ENCODE data around the gene DLG2.

DLG2 gene

DNA sequence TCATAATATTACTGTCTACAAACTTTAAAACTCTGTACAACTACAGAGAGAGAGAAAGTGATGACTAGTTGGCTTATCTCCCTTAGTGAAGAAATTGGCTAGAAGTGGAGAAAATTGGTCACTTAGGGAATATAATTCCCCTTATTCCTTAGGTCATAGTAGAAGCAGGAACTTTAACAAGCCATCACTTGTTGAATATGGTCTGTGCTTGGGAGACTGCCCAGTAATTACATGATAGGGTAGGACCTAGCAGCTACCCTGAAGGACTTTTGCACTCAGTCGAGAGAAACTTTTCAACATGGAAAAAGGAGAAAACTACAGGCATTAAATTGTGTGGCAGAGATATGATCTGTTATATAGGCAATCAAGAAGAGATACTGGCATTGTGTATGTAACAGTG, 1764.5 kb downstream of the DLG2 start:
- no peak for DNase-seq

DNA sequence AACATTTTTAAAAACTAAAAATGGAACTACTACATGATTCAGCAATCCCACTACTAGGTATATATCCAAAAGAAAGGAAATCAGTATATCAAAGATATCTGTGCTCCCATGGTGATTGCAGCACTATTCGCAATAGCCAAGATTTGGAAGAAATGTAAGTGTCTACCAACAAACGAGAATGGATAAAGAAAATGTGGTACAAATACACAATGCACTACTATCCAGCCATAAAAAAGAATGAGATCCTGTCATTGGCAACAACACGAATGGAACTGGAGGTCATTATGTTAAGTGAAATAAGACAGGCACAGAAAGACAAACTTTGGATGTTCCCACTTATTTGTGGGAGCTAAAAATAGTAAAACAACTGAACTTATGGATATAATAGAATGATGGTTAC, 1765.1 kb downstream of the DLG2 start:
- no peak for DNase-seq

DNA sequence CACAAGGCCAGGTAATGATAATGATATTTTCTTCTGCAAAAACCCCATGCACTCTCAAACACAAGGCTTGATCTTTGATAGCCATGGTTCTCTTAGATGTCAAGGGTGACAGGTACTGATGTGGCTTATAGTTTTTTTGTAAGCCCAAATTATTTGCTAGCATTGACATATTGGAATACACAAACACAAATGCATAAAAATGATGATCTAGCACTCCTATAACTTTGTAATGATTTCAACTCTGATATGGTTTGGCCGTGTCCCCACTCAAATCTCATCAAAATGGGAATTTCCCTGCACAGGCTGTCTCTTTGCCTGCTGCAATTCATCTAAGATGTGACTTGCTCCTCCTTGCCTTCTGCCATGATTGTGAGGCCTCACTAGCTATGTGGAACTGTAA, 1768.5 kb downstream of the DLG2 start:
- no peak for DNase-seq

DNA sequence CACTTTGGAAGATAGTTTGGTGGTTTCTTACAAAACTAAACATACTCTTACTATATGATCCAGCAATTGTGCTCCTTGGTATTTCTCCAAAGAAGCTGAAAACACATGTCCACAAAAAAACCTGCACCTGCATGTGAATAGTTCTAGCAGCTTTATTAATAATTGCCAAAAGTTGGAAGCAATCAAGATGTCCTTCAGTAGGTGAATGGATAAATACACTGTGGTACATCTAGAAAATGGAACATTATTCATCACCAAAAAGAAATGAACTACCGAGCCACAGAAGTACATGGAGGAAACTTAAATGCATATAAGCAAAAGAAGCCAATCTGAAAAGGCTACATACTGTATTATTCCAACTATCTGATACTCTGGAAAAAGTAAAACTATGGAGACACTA, 1771.9 kb downstream of the DLG2 start:
- DNase-seq: no peak

DNA sequence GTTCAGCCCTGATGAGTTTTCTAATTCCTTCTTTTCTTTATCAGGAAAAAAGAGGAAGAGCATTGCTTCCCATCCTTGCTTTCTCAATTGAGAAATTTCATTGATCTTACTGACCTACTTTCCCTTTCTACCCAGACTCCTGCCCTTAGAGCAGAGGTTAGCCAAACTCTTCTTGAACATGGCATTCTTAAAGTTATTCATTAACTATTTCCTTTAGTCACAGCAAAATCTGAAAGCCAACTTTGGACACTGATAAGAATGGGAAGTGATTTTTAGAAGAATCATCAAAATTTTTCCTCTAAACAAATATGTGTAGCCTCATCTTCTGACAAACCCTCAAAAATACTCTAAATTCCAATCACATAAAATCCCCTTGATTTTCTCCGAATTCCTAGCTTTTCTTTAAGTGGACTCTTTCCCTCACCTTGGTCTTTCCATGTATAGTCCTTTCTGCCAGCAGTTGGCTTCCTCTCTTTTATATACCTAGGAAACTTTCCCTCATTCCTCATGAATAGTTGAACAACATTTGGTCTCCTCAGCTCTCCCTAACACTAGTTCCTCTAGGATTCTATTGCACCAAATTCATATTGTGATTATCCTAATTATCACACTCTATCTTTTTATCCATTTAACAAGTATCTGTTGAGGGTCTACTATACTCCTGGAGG, 1774.2 kb downstream of the DLG2 start:
- no peak for DNase-seq

DNA sequence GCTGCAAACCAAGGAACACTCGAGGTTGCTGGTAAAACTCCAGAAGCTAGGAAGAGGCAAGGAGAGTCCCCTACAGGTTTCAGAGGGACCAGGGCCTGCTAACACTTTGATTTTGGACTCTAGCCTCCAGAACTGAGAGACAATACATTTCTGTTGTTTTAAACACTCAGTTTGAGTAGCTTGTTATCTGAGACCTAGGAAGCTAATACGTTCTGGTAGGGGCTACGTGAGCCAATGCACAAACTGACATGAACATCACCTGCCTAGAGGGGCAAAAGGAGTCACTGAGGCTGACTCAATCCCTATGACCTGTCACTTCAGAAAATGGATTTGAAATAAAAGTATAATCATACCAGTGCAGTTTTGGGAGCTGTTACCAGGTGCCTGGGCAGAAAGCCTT, 1775.1 kb downstream of the DLG2 start:
- DNase-seq: no peak

DNA sequence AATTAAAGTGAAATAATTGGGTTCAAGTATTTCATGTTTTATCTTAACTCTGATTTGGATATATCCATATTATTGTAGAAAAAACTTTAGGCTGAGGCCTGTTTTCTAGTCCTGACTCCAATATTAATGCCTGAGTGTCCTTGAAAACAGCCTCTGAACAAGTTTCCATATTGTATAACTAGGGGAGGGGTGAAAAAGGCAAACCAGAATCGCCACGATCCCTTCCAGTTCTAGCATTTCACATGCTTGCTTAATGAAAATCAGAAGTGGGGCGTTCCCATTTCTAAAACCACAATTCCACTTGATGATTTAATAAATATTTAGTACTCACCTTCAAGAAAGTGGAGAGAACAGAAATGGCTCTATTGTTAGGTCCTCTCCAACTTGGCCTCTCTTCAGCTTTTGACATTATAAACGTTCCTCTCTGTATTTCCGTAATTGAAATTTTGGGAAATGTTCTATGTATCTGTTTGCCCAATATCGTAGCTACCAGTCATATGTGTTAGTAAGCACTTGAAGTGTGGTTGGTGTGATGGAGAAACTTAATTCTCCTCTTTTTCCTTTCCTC, 1779.6 kb downstream of the DLG2 start:
- DNase-seq: no peak

DNA sequence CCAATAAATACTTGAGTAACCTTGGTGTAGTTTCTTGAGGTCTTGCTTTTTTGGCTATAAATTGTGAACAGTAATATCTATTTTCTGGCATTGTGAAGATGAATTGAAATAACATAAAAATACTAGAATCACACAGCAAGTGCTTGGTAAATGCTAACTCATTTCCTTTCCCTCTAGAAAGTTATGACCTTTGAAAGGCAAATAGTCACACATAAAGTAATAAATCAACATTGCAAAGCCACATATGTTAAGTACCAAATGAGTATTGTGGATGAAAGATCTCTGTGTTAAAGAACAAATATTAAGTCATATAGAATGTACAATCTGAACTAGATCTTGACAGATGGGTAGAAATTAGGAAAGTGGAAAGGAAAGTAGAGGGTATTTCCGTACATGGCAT, 1781.3 kb downstream of the DLG2 start:
- DNase-seq: no peak

DNA sequence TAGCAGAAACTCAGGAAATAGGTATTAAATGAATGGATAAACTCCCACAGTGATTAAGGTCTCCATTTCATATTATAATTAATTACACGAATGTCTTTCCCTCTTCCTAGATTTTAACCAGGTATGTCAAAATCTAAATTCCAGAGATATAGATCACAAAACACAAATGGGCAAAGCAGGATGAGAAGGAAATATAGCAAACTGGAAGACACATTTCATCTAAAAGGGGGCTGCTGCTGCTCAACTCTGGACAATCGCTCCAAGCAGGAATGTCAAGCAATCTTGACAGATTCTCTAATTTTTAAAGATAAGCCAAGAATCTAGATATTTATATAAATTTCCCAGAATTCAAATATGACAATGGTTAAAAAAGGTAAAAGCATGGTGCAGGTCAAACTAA, 1786.8 kb downstream of the DLG2 start:
- no peak for DNase-seq

DNA sequence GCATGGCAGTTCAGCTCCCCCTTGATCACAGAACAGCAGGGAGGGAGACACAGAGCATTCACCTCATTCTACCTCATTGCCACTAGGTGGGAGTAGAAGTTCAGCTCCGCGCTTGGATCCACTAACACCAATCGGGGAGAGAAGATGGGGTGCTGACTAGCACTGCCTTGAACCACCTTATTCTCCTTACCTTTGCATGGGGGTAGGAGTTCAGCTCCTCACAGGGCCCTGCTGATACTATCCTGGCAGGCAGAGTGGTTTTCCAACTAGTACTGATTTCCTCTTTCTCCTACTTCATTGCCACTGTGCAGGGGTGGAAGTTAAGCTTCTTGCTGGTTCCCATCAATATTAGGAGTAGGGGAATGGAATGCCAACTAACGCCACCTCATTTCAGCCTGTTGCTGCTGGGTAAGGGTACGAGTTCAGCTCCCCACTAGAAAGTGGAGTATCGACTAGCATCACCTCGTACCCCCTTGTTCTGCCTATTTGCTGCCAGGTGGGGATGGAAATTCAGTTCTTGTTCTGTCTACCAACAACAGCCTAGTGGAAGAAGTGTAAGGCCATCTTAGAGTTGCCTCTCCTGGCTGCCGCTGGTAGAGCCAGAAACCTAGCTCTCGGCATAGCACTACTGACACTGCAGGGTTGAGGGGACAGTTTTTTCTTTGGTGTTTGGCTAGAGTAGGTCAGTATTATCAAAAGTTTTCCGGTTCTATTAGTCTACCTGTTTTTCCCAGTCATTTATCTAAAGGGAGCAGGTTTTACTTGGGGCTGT, 1790.1 kb downstream of the DLG2 start:
- DNase-seq: no peak

DNA sequence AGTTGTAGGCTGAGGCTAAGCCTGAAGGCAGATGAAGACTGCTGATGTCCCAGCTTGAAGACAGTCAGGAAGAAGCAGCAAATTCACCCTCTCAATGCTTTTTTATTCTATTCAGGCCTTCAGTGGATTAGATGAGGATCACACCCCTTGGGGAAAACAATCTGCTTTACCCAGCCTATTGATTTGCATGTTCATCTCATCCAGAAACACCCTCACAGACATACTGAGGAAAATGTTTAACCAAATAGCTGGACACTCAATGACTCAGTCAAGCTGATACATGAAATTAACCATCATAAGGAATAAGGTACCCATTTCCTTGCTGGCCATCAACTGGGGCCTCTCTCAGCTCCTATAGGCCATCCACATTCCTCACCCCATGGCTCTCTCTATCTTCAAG, 1791.1 kb downstream of the DLG2 start:
- no peak for DNase-seq

DNA sequence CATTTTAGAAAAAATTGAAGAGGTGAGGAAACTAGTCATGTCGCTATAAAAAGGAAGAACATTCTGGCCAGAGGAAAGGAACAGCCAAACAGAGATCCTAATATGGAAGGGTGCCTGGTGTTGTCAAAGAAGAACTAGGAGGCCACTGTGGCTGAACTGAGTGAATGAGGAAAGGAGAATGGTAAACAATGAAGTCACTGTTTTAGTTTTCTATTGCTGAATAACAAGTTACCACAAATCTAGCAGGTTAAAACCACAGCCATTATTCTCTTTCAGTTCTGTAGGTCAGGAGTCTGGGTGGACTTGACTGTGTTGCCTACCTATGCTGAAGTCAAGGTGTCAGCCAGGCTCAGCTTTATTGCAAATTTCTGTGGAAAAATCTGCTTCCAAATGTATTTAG, 1791.7 kb downstream of the DLG2 start:
- DNase-seq: no peak

DNA sequence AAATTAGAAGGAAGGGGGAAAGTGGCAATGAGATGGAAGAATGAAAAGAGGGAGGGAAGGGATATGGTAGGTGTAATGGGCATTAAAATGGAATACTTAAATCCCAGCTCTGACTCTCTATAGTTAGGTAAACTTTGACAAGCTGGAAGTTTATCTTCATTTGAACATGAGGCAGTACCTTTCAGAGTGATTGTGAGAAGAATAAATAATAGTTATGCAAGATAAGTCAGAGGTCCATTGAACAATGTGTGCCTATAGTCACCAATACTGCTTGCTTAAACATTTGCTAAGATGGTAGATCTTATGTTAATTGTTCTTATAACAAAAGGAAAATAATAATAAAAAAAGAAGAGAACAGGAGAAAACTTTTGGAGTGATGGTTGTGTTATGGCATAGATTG, 1795.2 kb downstream of the DLG2 start:
- no peak for DNase-seq

DNA sequence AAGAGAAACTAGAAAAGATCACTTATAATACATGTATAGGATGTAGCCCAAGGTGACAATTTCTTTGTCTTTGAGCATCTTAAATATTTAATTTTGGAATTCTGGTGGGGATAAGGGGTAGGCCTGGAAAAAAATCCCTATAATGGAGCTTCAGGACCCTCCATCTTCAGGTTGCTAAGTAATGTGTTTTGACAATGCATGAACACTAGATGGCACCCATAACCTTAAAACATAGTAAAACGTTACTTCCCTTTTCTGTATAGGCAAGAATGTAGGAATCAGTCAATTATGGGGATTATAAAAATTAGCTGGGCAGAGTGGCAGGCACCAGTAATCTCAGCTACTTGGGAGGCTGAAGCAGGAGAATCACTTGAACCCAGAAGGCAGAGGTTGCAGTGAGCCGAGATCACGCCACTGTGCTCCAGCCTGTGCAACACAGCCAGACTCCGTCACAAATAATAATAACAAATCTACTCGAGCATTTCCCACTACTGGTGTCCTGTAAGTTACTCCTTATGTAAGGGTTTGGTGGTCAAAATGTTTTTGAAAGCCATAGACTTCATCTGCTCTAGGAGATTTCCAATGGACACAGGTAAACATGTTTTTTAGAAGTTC, 1799.1 kb downstream of the DLG2 start:
- no peak for DNase-seq

DNA sequence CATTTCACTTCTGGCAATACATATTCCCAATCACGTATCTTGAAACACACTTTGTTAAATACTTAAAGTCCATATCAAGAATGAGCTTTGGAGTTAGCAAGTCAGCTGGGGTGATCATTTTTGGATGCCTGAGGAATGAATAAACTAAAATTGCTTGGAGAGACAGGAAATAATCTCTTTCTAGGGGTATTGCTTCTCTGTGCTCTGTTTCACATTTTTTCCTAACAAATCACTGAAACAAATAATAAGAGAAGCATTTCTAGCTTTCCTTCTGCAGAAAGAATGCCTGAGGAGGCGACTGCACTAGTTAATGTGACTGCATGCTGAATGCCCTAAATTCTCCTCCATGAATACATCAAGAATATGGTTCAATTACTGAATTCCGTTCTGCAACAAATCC, 1799.6 kb downstream of the DLG2 start:
- DNase-seq: no peak

DNA sequence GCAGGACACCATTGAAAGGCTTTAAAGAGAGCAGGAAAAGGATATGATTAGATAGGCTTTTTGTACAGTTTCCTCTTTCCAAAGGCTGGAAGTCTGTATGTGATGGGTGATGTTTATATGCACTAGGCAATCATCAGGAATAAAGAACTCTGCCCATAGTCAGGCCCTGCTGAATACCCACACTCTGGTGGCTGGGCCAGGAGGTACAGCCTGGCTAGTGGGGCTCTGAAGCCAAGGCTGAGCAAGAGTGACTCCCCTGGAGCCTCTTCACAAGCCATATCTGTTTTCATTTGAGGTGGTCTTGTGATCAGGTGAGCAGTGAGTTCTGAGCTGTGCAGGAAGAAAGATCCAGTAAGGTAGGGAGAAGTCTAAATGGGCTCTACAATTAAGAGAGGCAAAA, 1801.1 kb downstream of the DLG2 start:
- no peak for DNase-seq

DNA sequence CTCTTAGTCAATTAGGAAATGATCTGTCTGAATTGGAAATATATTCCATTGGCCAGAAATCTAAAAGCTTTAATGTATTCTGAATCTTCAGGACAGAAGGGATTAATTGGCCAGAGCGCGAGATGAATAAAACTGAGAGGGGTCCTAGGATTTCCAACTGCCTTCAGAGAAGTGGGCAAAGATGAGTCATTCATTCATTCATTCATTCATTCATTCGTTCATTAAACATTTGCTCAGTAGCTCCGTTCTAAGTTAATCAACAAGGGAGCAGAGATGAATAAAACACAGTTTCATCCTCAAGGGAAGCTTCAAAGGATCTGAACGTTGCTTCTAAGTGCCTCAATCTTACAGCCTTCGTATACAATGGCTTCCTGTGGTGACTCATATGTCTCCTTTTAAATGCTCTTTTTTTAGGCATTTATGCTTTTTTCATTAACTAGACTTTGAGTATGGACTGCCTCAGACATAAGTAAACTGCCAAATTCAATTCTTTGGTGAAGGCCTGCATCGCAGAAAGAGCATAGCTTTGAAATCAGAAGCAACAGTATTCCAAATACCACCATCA, 1803.6 kb downstream of the DLG2 start:
- DNase-seq: no peak

DNA sequence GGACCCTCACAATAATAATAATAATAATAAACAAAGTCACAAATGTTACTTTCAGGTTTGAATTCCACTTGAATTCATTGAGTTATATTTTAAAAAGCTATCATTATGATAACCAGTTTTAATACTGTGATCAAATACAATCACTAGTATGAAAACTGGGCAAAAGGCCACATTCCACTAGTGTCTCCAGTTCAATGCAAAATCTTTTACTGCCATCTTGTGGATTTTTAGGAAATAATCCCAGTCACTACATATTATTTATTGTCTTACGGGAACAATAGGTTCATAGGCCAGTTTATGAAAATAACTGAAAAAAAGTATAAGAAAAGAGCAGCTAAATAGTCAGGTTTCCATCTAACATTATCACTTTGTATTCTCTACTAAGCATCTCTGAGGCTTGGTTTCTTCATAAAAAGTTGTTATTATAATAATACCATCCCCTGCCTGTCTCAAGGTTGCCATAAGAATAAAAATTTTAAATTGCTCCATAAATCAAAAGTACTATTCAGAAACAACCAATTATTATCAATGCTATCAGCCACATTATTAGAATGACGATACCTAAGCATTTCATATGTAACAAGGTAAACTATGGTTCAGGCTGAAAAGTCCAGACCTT, 1807.1 kb downstream of the DLG2 start:
- no peak for DNase-seq

DNA sequence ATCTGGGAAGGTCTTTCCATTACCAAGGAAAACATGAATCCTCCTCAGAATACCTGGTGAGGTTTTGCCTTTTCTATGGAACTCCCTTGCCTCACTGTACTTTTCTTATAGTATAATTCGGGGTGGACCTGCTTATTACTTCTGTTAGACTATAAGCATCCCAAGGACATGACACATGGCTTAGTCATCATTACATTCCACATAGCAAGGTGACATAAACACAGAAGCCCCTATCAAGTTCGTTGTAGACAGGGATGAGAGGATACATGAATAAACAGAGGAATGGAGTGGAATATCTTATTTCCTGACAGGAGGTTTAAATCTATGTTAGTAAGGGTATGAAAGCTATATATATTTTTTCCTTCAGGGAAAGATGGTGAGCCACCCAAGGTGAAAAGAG, 1808.8 kb downstream of the DLG2 start:
- no peak for DNase-seq

DNA sequence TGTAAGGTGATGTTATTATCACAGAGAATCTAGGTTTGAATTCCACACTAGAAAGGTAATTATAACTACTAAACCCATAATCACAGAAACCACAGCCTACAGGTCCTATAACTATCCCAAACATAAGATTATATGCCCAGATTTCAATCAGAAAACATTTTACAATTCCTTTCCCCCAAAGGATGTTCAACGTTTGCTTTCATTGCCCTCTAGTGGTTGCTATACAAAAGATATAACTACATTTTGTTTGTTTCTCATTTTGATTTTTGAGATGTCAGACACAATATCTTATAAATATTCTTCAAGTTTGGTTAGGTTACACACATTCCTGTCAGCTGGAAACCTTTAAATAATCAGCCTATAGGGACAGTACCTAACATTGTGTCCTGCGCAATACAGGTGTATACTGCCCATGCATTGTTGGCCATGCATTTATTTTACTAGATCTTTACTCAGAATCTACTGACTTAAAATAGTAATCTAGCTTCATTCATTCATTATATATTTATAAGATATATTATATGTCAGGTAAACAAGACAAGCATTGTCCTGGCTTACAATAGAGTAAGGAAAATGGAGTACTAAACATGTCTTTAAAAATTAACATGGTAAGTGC, 1810.5 kb downstream of the DLG2 start:
- no peak for DNase-seq

DNA sequence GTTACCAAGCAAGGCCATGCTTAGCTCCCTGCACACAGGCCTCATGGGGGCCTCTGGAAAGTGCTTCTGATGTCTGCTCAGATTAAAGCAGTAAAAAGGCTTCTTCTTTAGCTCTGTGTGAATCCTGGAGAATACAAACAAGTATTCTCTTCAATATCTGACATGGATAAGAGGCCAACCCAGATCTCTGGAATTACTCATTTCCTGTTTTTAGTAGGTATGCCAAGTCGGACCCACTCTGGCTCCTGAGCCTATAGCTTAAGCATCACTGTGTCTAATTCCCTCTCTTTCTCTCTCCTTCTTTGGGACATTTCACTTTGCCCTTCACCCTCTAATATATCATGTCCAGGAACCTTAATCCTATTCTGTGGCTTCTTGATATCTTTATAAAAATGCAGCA, 1811.4 kb downstream of the DLG2 start:
- DNase-seq: no peak

DNA sequence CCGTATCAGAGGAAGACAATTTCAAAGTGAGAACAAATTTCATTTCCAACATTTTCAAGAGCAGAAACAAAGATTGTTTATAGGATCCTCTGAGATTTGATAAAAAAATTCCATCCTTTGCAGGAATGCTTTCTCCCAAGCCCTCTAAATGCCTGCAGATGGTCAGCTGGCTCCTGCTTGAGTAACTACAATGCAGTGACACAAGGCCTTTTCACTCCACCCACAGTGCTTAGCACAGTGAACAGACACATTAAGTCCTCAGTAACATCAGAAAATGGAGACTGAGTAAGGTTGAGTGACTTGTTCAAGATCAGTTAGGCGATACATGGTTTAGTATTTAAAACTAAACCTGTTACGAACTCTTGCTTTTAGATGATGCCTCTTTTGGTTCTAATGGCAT, 1813.8 kb downstream of the DLG2 start:
- no peak for DNase-seq

DNA sequence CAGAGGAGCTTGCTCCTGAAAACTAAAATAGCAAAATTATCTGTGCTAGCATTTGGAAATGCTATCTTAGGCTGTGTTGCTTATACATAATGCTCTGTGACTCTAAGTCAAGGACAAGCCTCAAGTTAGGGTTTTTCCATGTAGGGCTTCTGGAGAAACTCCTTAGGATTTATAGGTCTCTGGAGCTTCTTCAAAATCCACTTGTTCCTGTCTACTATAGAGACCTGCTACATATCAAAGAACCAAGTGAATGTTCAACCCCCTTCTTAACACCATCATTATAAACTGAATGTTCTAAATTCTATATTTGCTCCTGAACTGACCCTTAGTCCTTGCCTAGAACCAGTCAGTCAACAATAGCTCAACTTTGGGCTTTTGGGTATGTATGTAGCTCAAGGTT, 1817.9 kb downstream of the DLG2 start:
- no peak for DNase-seq

All from stimulated activated CD4-positive, alpha-beta T cell treated with anti-CD3 and anti-CD28 coated beads, Interleukin-4, amount 100 ng/mL, for 1 hour (primary cell).